Measurements from ENCODE around the gene SLF2. TPM values are rescaled to one million over a fixed set of nuclear protein-coding genes. Genes with fewer than 3 reads are reported as not detected.

The SLF2 gene
- total and polyA plus RNA-seq, 2 of the 13 experiments (the other 11 are each of a cell fraction or from before 2014, with no cell fraction given): 12.2 to 48.1 TPM

DNA sequence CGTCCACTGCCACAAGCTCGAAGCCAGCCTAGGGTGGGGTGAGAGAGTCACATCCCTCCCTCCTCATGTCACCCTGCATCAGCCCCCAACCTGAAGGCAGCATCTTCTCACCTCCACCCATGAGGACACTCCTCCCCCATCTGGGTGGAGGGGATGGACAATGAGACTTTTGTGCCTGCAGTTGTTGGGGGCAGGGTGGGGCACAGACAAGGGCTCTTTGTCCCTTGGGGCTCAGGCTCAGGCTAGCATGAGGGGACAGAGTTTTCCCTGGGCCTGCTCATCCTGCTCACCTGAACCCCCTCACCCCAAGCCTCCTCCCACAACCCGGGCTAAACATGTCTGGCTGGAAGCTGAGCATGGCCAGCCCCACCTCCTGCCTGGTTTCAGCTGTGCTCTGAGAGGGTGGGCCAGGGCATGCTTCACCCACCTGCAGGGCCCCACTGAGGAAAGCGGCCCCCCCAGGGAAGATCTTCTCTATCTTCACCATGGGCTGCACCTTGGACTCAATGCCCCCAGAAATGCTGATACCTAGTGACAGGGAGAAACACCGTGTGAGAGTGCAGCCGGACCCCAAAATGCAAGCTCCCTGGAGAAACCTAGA lies 96.2 kb downstream of the SLF2 start (continued):
- TF ChIP-seq NR2C2 (CRISPR knock-in tag; IDR thresholded peaks at IDR 0.05; ENCODE audit: borderline replicate concordance) (no peak), ZNF207 (IDR thresholded peaks at IDR 0.05; ENCODE audit: borderline replicate concordance) (no peak), ZNF282 (IDR thresholded peaks at IDR 0.05; ENCODE audit: partially characterized antibody) (no peak), GTF2F1 (IDR thresholded peaks at IDR 0.05; ENCODE audit: low read length) (no peak), GFI1 (CRISPR knock-in tag; IDR thresholded peaks at IDR 0.05; ENCODE audit: borderline replicate concordance) (no peak), SALL2 (CRISPR knock-in tag; IDR thresholded peaks at IDR 0.05) (no peak; the same call in 1 of the 2 replicates), ZNF292 (CRISPR knock-in tag; IDR thresholded peaks at IDR 0.05; ENCODE audit: borderline replicate concordance, low read depth) (no peak), MAFF (IDR thresholded peaks at IDR 0.05; ENCODE audit: low read depth, low read length) (no peak), MYNN (CRISPR knock-in tag; IDR thresholded peaks at IDR 0.05; ENCODE audit: low read depth) (no peak), ZNF230 (CRISPR knock-in tag; IDR thresholded peaks at IDR 0.05) (no peak), JARID2 (CRISPR knock-in tag; IDR thresholded peaks at IDR 0.05; ENCODE audit: insufficient replicate concordance) (no peak), ZNF326 (CRISPR knock-in tag; IDR thresholded peaks at IDR 0.05; ENCODE audit: borderline replicate concordance) (no peak), ZNF776 (CRISPR knock-in tag; IDR thresholded peaks at IDR 0.05) (peak; percentile 76; the same call in 1 of the 2 replicates), ETV6 (CRISPR knock-in tag; conservative IDR thresholded peaks at IDR 0.05) (no peak), MAZ (IDR thresholded peaks at IDR 0.05; ENCODE audit: borderline replicate concordance, low read depth, low read length) (no peak), MAZ (CRISPR knock-in tag; IDR thresholded peaks at IDR 0.05; ENCODE audit: low read depth) (0 out of 2 replicates have a peak, but pooled peaks have one; percentile 25), ARID5B (CRISPR knock-in tag; IDR thresholded peaks at IDR 0.05) (0 out of 2 replicates have a peak, but pooled peaks have one; percentile 19), FOXO1 (CRISPR knock-in tag; IDR thresholded peaks at IDR 0.05) (no peak), CHD2 (IDR thresholded peaks at IDR 0.05; ENCODE audit: low read depth, low read length) (peak; percentile 46; the same call in 1 of the 2 replicates)
- TF ChIP-seq, protein P1, sequence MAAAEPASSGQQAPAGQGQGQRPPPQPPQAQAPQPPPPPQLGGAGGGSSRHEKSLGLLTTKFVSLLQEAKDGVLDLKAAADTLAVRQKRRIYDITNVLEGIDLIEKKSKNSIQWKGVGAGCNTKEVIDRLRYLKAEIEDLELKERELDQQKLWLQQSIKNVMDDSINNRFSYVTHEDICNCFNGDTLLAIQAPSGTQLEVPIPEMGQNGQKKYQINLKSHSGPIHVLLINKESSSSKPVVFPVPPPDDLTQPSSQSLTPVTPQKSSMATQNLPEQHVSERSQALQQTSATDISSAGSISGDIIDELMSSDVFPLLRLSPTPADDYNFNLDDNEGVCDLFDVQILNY (CRISPR knock-in tag; conservative IDR thresholded peaks at IDR 0.05): no peak
- TF ChIP-seq, protein P2, sequence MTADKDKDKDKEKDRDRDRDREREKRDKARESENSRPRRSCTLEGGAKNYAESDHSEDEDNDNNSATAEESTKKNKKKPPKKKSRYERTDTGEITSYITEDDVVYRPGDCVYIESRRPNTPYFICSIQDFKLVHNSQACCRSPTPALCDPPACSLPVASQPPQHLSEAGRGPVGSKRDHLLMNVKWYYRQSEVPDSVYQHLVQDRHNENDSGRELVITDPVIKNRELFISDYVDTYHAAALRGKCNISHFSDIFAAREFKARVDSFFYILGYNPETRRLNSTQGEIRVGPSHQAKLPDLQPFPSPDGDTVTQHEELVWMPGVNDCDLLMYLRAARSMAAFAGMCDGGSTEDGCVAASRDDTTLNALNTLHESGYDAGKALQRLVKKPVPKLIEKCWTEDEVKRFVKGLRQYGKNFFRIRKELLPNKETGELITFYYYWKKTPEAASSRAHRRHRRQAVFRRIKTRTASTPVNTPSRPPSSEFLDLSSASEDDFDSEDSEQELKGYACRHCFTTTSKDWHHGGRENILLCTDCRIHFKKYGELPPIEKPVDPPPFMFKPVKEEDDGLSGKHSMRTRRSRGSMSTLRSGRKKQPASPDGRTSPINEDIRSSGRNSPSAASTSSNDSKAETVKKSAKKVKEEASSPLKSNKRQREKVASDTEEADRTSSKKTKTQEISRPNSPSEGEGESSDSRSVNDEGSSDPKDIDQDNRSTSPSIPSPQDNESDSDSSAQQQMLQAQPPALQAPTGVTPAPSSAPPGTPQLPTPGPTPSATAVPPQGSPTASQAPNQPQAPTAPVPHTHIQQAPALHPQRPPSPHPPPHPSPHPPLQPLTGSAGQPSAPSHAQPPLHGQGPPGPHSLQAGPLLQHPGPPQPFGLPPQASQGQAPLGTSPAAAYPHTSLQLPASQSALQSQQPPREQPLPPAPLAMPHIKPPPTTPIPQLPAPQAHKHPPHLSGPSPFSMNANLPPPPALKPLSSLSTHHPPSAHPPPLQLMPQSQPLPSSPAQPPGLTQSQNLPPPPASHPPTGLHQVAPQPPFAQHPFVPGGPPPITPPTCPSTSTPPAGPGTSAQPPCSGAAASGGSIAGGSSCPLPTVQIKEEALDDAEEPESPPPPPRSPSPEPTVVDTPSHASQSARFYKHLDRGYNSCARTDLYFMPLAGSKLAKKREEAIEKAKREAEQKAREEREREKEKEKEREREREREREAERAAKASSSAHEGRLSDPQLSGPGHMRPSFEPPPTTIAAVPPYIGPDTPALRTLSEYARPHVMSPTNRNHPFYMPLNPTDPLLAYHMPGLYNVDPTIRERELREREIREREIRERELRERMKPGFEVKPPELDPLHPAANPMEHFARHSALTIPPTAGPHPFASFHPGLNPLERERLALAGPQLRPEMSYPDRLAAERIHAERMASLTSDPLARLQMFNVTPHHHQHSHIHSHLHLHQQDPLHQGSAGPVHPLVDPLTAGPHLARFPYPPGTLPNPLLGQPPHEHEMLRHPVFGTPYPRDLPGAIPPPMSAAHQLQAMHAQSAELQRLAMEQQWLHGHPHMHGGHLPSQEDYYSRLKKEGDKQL (CRISPR knock-in tag; IDR thresholded peaks at IDR 0.05; ENCODE audit: low read depth): no peak

Data from HepG2 (cell line).